Measurements from ENCODE around the gene MAP3K5.

DNA sequence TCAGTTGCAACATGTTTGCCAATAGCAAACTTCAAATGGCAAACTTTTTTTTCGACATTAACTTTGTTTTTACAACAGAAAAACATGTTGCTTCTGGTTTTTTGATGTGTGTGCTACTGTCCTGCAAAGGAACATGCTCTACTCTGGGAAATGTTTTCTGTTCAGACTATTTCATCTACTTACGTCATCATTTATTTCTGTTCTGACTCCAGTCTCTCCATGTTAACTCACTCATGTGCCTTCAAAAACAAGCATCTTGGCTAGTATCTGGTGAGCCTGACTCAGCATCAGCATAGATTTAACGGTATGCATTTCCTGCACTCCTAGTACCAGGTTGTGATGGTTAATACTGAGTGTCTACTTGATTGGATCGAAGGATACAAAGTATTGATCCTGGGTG is 206.0 kb downstream of the MAP3K5 start:
- TF ChIP-seq, protein P1, sequence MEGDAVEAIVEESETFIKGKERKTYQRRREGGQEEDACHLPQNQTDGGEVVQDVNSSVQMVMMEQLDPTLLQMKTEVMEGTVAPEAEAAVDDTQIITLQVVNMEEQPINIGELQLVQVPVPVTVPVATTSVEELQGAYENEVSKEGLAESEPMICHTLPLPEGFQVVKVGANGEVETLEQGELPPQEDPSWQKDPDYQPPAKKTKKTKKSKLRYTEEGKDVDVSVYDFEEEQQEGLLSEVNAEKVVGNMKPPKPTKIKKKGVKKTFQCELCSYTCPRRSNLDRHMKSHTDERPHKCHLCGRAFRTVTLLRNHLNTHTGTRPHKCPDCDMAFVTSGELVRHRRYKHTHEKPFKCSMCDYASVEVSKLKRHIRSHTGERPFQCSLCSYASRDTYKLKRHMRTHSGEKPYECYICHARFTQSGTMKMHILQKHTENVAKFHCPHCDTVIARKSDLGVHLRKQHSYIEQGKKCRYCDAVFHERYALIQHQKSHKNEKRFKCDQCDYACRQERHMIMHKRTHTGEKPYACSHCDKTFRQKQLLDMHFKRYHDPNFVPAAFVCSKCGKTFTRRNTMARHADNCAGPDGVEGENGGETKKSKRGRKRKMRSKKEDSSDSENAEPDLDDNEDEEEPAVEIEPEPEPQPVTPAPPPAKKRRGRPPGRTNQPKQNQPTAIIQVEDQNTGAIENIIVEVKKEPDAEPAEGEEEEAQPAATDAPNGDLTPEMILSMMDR (IDR thresholded peaks at IDR 0.05), result no peak
- TF ChIP-seq POLR2A (IDR thresholded peaks at IDR 0.05), result no peak
